GM12873 (cell line): ENCODE results near the gene CLSTN2.

Source experiments
- CTCF ChIP-seq: IDR thresholded peaks from 2 replicates; pipeline ENCODE4 v1.5.1; 2012; ENCODE audit warnings: low read depth, mild to moderate bottlenecking, moderate library complexity, low read length, control low read depth; ENCODE audit not compliant: insufficient read depth; ENCODE audit errors: missing control alignments

CLSTN2 gene

DNA sequence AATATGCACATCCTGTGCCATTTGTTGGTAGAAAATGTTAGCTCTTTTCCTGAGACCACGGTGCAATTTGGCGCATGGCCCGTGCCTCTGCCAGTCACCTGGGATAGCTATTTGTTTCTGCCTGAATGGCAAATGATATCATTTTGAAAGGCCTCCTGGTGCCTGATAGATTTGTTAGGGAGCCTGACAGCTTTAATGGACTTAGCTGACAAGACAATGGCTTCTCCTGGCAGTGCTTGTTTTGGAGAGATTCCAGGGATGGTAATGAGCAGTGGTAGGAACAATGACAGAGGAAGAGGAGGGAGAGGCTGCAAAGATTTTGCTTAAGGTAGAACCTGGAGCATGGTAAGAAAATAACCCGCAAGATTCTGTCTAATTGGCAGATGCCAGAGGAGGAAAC lies 268.5 kb downstream of the CLSTN2 start:
- TF ChIP-seq CTCF: no peak

DNA sequence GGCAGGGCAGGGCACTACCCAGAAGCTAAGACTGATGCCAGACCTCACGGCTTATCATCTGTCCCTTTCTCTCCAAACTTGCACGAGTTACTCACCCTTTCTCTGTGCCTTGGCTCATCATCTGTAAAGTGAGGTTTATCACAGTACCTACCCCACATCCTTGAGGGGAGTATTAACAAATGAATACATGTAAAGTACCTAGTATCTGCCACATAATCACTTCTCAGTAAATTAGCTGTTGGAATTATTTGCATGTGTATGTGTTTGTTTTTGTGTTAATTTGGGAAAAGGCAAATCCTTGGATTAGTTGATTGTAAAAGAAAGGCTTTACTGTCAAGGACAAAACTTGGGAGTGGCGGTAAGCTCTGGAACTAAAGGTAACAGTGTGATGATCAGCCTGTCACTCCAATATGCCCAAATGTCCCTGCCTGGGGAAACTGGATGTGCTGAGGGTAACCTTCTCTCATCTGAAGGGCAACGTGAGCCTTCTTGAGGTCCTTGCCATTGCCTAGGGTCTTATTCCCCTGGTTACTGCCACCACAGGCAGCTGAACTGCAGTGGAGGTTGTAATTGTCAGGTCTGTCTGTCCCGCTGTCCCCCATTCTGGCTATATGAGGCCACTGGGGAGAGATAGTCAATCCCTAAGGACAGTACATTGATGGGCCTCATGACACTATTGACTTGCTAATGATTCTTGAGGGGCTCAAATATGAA lies 269.4 kb downstream of the CLSTN2 start:
- no peak for TF ChIP-seq CTCF

- TF ChIP-seq CTCF: no peak
Observed at GRCh38 chr3:140205598-140205997, 270.6 kb downstream of the CLSTN2 start.

GRCh38 chr3:140206196-140207040 lies 271.4 kb downstream of the CLSTN2 start:
- peak; percentile 14 for TF ChIP-seq CTCF

GRCh38 chr3:140207541-140207940 lies 272.6 kb downstream of the CLSTN2 start:
- TF ChIP-seq CTCF: no peak

- TF ChIP-seq CTCF: peak; percentile 86
Observed at GRCh38 chr3:140216249-140216648, 281.3 kb downstream of the CLSTN2 start.

DNA sequence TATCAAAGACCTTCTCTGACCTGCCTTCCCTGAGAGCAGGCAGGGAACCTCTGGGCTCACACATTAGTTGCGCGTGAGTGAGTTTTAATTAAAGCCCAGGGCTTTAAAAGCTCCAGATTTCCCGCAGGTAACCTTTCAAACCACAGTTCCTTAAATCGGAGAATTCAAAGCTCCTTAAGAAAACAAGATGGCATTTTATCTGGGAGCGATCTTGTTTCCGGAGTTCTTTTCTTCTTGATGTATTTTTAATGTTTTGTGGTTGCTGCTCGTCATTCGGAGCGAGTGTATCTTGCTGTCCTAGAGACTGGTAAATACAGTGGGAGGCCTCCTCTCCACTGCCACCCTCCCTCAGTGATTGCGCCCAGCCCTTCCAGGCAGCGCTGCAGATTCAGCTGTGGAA lies 284.3 kb downstream of the CLSTN2 start:
- no peak for TF ChIP-seq CTCF
